Measurements from ENCODE around the gene RARS2.
A peak's percentile ranks its signal among the peaks of the same experiment; 100 is the strongest.
"Not testable (repeated sequence)": the region's sequence is repeated elsewhere in the genome, so short reads cannot be mapped to it uniquely, and the experiment has no call there.

RARS2 gene, protein sequence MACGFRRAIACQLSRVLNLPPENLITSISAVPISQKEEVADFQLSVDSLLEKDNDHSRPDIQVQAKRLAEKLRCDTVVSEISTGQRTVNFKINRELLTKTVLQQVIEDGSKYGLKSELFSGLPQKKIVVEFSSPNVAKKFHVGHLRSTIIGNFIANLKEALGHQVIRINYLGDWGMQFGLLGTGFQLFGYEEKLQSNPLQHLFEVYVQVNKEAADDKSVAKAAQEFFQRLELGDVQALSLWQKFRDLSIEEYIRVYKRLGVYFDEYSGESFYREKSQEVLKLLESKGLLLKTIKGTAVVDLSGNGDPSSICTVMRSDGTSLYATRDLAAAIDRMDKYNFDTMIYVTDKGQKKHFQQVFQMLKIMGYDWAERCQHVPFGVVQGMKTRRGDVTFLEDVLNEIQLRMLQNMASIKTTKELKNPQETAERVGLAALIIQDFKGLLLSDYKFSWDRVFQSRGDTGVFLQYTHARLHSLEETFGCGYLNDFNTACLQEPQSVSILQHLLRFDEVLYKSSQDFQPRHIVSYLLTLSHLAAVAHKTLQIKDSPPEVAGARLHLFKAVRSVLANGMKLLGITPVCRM

DNA sequence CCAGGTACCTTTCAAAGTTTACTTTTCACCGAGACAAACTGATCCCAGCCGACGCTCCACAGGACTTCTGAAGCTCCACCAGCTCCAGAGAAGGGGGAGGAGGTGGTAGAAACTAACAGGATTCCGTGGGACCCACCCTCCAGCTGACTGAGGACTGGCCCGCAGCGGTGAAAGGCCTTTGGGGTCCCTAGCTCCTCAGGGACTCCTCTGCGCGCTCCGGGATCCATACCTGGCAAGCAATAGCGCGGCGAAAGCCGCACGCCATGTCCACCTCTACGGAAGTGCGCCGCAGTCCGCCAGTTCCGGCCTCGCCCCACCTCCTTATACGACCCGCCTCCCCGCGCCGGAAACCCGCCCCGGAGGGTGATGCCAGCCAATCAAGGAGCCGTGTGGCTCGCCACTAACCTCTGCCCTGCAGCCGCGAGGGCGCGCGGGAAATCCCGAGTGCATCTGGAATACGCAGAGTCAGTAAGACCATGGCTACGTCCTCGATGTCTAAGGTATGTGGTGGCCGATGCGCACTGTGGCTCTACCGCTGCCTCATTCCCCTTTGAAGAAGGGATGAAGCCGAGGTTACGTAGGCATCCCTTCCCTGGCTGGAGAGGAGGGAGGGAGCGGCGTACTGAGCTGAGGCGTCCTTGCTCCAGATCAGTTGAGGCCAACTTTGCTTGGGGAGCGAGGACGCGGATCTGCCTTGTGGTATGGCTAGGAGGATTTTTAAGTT, at the start of gene RARS2, which contains the start of gene ORC3:
Gene RARS2, minus strand, starts transcription at position 295 of the 724 bp plus-strand sequence. Its CDS starts 30 bp downstream, at position 265.
Gene ORC3, plus strand, starts transcription at position 443 of the 724 bp plus-strand sequence. Its CDS starts 34 bp downstream, at position 477.
- peak; percentile 95 for DNase-seq

DNA sequence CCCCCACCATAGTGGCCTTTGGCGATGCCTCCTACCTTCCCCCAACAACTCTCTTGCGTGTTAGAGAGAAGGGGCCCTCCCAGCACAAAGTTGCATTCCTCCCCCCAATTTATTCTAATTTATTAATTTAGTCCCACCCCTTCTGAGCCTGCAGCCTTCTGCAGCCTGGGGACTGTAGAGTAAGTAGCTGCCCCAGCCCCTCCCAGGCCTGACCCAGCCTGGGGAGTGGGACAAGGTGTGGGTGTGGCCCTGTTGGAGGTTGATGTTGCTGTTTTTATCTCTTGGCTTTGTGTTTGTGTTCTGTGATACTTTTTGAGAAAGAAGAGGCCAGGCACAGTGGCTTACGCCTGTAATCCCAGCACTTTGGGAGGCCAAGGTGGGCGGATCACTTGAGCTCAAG, 49.6 kb upstream of the RARS2 start:
- no peak for DNase-seq

DNA sequence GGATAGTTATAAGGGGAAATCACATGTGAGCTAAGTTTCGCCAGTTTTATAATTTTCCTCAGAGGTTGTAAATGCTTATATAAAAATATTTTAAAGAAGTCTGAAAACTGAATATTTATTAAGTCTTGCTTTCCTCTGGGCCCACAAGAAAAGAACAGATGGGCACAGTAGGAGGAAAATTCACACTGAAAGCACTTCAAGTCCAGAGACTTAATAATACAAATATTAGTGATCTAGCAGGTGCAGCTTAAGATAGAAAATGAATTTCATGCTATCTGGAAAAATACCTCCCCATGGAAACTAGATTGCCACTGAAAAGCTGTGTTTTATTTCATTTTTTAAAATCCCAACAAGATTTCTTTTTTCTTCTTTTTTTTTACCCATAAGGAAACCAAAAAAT, 47.3 kb upstream of the RARS2 start:
- DNase-seq = no peak

DNA sequence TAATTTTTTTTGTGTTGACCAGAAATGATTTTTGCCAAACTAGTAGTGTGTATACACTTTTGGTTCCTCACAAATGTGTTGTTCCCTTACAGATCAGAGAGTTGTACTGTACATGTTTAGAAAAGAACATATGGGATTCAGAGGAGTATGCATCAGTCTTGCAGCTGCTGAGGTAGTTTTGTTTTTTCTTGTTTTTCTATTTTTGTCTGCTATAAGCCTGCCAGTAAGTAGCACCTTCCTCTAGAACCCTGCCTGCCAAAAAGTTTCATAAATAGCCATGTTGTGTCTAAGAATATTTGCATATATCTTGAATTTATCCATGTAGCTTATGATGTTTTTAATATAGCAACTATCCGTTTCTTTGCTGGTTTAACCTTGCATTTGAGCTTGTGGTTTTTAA, 46.5 kb upstream of the RARS2 start:
- DNase-seq = no peak

DNA sequence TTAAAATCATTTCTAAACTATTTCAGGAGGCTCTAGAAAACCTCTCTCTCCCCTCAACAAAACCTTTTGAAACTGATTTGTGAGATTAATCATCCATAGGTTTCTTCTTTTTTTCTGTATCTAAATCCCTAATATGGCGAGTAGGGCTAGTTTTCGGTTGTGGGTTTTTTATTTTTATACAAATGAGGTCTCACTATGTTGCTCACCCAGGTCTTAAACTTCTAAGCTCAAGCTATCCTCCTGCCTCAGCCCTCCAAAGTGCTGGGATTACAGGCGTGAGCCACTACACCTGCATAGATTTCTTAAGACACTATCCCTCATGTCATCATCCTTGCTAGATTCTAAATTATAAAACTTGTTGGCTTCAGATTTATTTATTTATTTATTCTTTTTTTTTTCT, 44.1 kb upstream of the RARS2 start:
- DNase-seq = no peak

DNA sequence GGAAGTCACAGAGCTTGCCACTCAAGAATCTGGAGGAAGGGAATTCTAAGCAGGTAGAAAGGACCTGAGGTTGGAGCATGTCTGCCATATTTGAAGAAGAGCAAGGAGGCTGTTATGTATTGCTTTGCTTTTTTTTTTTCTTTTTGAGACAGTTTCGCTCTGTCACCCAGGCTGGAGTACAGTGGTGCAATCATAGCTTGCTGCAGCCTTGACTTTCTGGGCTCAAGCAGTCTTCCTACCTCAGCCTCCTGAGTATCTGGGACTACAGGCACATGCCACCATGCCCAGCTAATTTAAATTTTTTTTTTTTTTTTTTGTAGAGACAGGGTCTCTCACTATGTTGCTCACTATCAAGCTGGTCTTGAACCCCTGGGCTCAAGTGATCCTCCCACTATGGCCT, 41.0 kb upstream of the RARS2 start:
- DNase-seq = no peak

DNA sequence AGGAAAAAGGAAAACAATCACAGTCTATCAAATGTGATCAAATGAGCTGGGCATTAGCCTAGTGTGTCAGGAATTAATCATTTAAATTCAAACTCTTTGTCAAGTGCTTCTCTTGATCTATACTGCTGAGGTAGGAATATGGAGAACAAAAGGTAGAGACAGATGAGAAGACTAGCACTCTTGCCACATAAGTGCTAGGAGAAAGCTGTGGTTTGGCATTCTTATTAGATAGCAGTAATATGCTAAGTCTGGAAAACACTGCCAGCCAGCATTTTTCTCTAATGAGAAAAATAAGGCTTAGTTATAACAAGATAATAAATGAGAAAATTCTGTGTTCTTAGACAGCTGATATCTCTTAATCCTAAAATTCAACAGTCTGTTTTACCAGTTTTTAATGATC, 39.1 kb upstream of the RARS2 start:
- no peak for DNase-seq

DNA sequence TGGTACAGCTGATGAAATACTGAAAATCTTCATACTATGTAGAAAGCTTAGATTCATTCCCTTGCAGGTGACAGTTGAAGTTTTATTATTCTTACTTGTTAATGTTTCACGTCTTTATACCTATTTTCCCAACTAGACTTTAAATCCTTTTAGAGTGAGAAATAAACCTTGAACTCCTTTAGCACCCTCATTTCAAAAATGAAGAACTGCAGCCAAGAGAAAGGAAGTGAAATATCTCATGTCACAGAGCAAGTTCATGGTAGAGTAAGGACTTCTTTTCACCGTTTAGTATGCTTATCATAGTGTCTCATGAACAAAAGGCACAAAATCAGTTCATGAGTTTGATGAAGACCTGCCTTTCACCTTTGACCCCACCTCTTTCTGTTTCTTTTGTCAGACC, 38.6 kb upstream of the RARS2 start:
- no peak for DNase-seq

DNA sequence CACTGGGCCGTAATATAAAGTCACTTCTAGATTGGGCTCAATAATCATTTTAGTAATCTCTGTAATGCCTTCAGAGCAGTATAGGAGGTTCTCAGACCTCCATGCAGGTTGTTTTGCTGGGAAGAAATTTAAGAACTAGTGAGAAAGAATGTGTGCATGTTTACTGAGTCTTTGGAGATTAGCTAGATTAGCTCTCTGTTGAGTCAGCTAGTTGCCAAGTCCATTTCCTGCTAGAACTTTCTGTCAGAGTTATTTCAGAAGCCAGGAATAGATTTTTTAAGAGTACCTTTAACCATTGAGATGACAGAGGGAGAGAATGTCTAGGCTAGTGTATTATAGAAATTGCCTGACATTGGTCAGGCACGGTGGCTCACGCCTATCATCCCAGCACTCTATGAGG, 33.5 kb upstream of the RARS2 start:
- DNase-seq = no peak

DNA sequence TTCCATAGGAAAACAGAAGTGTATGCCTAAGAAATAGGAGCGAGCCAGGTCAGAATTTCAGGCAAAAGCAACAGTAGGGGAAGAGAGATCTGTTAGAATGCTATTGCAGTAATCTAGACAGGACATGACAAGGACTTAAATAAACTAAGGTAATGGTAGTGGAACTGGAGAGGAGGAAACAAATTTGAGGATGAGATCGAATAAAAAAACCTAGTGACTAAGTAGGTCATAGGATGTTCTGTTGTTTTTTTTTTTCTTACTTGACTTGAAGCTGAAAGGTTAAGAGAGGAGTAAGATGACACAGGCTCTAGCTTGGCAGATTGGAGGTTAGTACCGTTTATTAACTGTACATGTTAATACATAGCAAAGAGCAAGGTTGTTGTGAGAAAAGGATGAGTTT, 28.7 kb upstream of the RARS2 start:
- DNase-seq = no peak

DNA sequence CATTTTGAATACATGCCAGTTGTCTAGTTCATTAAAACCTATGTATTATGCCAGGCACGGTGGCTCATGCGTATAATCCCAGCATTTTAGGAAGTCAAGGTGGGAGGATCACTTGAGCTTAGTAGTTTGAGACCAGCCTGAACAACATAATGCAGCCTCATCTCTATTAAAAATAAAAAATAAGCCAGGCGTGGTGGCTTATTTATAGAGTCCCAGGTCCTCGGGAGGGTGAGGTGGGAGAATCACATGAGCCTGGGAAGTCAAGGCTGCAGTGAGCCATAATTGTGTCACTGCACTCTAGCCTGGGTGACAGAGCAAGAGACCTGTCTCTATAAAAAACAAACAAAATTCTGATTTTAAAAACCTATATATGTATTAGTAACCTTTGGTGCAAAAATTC, 27.6 kb upstream of the RARS2 start:
- no peak for DNase-seq

DNA sequence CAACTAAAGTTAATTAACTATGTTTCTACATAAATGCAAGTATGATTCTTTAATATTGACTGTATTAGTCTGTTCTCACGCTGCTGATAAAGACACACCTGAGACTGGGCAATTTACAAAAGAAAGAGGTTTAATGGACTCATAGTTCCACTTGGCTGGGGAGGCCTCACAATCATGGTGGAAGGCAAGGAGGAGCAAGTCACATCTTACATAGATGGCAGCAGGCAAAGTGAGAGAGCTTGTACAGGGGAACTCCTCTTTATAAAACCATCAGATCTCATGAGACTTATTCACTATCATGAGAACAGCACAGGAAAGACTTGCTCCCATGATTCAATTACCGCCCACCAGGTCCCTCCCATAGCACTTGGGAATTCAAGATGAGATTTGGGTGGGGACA, 23.2 kb upstream of the RARS2 start:
- not testable (repeated sequence) for DNase-seq

DNA sequence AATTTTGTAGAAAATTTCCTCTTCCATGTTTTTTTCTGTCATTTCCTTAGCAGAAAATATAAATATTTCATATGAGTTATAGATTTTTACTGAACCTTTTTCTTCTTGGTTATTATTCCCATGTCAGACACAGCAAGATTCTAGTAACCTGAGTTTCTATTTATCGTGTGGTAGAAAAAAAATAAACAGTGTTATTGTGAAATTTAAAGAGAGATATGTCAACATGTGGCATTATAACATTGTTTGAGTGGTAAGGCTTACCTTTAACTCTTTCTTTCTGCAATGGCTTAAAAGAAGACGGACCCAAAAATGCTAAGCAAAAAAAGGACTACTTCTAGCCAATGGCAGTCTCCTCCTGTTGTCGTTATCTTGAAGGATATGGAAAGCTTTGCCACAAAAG, 19.0 kb upstream of the RARS2 start:
- DNase-seq = no peak

DNA sequence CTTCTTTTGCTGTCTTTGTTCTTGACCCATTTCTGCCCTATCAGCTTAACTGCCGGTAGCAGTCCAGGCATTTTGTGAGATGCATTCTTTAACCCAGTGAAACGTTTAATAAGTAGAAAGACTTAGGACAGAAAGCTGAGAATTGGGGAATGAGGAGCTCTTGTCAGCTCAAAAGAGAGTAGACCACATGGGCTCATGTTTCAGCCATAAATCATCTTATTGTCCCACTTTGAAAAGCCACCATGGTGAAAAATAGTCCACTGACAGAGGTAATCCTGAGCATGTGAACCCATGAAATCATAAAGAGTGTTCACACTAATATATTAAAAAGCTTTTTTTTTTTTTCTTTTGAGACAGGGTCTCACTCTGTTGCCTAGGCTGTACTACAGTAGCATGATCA, 16.4 kb upstream of the RARS2 start:
- no peak for DNase-seq

DNA sequence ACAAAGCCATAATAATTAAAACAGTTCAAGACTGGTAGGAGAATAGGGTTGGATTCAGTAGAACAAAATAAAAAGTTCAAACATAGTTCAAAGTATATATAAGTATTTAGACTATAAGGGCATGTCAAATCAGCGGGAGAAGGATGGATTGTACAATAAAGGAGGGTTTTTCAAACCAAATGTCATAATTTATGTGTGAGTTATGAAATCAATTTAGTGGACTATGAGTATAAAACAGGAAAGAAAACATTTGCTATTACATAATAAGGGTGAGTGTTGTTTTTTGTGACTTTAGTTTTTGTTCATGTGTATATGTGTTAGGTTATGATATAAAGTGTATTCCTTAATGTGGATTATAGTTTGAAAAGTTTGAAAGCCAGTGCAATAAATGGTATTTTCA, 10.8 kb upstream of the RARS2 start:
- DNase-seq = no peak

DNA sequence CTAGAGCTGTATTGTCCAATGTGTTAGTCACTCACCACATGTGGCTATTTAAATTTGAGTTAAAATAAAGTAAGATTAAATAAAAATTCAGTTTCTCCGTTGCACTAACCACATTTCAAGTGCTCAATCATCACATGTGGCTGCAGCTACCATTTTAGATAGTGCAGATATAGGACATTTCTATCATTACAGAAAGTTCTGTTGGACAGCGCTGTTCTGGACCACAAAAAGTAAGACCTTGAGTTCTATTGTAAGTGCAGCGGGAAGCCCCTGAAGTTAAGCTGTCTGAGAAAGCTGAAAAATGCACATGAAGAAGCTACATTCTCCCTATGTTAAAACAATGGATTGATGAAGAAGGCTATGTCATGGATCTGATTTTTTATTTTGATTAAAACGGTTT, 1.2 kb upstream of the RARS2 start:
- DNase-seq = no peak

DNA sequence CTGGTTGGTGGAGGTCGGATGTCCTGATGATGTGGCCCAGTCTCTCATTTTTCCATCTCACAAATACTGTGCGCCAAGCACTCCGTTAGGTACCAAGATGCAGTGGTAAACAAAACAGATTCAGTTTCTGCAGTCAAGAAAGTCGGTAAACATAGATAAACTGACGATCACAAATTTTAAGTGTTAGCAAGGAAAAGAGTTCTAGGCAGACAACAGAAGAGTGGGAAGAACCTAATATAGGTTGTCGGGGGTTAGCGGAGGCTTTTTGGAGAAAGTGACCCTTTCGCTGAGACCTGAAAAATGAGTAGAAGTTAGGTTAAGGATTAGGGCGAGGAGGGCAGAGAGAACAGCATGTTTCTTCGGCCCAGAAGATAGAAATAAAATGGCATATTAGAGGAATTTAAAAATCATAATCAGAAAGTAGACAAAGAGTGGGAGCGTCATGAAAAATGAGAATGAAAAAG, 662 bp upstream of the RARS2 start:
- no peak for DNase-seq

DNA sequence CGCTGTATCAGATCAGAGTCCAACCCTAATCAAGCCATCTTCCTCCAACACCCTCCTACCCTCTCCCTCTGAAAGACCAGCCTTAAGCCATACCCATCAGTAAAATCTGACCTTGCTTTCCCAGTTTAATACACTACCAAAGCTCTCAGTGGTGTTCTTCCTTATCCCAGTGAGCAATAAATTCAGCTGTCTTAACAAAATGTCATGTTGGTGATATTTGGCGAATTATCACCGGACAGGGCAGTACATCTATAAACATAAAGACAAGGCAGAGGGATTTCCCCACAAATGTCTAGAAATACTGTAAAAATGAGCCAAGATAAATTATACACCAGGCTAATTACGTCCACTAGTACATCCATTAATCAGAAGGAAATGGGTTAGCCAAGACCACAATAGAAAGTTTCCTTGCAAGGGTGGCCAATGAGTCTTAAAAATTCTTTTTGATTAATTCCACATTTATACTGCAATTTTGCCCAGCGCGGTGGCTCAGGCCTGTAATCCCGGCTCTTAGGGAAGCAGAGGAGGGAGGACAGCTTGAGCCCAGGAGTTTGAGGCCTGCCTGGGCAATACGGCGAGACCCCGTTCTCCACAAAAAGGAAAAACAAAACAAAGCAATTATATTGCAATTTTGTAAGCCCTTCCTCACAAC, 905 bp downstream of the RARS2 start:
- DNase-seq = no peak

DNA sequence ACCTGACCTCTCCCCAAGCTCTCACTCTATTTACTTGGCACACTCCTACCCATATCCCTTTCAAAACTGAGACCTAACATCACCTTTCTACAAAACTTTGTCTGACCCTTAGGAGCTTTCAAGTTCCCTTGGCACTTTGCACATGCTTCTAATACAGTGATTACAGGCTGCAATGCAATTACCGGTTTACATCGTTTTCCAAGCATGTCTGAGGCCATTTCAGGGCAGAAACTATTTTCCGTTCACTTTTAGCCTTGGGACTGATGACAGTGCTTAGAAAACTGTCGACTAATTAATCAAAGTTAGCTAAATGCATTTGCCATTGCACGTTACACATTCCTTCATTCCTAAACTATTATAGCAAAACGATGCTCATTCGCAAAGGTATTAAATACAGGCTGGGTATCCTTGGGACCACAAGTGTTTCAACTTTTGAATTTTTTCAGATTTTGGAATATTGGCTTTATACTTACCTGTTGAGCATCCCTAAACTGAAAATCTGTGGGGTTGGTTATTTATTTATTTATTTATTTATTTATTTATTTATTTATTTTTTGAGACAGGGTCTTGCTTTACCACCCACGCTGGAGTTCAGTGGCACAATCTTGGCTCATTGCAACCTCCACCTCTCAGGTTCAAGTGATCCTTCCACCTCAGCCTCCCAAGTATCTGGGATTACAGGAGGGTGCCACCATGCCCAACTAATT, 3.3 kb downstream of the RARS2 start:
- no peak for DNase-seq

DNA sequence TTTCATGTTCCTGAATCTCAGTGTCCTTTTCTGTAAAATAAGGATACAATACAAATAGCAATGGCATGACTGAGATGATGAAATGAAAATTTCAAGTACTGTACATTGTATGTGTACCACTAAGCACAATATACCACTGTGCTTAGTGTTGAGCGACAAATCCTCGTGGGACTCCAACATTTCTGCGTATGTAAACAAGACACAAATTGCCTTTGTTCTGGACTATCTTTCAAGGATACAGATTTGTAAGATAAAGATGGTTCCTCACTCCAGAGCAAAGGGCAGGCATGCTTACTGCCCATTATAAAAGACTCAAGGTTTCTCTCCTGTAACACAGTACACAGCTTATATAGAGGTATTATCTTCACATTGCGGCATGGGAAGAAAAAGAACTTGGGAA, 6.0 kb downstream of the RARS2 start:
- no peak for DNase-seq

DNA sequence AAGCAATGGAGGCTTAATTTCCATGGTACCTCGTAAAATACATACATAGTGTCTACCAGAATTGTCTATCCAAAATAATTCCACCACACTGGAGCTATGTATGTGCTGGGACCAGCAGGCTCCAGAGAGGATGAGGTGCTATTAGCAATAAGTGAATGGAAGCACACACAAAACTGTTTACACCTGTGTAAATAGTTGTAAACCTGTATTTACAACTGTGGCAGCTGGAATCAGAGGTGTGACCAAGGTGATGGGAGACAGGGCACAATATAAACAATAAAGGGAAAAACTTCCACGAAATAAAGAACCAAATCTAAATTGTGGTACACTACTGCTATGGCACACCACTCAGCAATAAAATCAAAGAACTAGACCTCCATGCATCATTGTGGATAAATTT, 14.4 kb downstream of the RARS2 start:
- no peak for DNase-seq

DNA sequence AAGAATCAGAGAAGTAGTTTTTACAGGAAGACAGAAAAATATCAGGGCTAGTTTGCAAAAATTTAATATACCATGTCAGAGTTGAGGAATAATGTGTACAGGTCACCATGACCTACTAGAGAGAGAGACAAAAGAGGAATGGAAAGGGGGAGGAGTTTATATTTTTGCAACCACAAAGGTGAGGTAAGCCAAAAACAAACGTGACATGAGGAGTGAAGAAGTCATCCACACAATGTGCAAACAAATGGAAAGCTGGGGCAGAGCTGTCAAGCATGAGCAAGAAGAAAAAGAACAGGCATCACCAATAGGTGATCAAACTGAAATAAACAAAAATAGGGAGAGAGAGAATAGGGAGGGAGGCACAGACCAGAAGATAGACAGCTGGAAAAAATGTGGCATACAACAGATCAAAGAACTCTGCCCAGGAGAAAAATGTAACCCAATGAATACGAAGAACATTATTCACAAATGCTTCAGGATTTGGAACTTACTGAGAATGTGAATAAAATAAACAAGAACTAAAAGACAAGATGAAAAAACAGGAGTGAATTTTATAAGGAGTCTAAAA, 15.5 kb downstream of the RARS2 start:
- DNase-seq = no peak
